ENCODE data around the gene PPM1N. TPM values are rescaled to one million over a fixed set of nuclear protein-coding genes. Genes with fewer than 3 reads are reported as not detected.

The PPM1N gene
- total RNA-seq, 1 donor = 0.36 TPM

DNA sequence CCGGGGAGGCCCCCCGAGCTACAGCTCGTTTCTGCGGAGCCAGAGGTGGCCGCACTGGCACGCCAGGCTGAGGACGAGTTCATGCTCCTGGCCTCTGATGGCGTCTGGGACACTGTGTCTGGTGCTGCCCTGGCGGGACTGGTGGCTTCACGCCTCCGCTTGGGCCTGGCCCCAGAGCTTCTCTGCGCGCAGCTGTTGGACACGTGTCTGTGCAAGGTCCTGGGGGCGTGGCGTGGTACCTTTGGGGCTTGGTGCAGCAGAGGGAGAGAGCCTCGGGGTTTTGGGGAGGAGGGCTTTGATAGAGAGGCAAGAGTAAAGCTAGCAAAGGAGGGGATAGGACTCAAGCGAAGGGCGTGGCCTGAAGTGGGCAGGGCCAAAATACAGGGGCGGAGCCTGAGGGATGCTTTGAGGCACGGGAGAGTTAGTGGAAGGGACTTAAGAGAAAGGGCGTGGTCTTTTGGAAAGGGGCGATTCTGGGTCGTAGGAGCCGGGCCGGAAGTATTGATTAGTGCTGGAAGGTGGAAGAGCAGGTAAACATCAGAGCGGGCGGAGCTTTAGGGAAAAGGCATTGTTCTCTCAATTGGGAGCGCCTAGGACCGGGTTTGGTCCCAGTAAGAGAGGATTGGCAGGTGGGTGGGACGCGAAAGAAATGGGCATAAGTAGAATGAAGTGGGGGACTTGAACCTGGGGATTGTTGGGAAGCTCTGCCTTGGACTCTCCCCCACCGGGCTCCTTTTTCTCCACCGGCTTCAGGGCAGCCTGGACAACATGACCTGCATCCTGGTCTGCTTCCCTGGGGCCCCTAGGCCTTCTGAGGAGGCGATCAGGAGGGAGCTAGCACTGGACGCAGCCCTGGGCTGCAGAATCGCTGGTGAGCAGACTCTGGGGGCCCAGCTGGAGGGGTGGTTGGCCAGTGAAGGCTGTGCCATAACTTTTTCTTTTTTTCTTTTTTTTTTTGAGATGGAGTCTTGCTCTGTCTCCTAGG, 1.2 kb downstream of the PPM1N start:
- Histone ChIP-seq H3K4me3 (ENCODE audit: insufficient read depth, low read length) (no peak overlapping the region), H3K36me3 (ENCODE audit: insufficient read depth, low read length) (no peaks in the 10 kb centered on the region), H3K9me3 (ENCODE audit: low read depth, low read length) (no peaks in the 10 kb centered on the region), H3K4me1 (ENCODE audit: insufficient read depth, low read length) (peaks cover 6% of the 10 kb centered on the region), H3K27ac (ENCODE audit: low read depth, low read length) (no peak overlapping the region), H3K79me2 (ENCODE audit: insufficient read depth, low read length) (no peaks in the 10 kb centered on the region), H2AFZ (ENCODE audit: low read length) (no peak overlapping the region), H3K27me3 (ENCODE audit: insufficient read depth, low read length) (peaks cover 45% of the 10 kb centered on the region), H4K20me1 (ENCODE audit: insufficient read depth, low read length) (peaks cover 6% of the 10 kb centered on the region), H3K4me2 (ENCODE audit: insufficient read depth, low read length) (peak overlapping the region; percentile 55)
- DNase-seq (ENCODE audit: insufficient read length, low spot score, missing footprints) = peak; percentile 89
- TF ChIP-seq, protein P1, sequence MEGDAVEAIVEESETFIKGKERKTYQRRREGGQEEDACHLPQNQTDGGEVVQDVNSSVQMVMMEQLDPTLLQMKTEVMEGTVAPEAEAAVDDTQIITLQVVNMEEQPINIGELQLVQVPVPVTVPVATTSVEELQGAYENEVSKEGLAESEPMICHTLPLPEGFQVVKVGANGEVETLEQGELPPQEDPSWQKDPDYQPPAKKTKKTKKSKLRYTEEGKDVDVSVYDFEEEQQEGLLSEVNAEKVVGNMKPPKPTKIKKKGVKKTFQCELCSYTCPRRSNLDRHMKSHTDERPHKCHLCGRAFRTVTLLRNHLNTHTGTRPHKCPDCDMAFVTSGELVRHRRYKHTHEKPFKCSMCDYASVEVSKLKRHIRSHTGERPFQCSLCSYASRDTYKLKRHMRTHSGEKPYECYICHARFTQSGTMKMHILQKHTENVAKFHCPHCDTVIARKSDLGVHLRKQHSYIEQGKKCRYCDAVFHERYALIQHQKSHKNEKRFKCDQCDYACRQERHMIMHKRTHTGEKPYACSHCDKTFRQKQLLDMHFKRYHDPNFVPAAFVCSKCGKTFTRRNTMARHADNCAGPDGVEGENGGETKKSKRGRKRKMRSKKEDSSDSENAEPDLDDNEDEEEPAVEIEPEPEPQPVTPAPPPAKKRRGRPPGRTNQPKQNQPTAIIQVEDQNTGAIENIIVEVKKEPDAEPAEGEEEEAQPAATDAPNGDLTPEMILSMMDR (IDR thresholded peaks at IDR 0.05; ENCODE audit: extremely low read depth, low read depth, low read length) = no peak

DNA sequence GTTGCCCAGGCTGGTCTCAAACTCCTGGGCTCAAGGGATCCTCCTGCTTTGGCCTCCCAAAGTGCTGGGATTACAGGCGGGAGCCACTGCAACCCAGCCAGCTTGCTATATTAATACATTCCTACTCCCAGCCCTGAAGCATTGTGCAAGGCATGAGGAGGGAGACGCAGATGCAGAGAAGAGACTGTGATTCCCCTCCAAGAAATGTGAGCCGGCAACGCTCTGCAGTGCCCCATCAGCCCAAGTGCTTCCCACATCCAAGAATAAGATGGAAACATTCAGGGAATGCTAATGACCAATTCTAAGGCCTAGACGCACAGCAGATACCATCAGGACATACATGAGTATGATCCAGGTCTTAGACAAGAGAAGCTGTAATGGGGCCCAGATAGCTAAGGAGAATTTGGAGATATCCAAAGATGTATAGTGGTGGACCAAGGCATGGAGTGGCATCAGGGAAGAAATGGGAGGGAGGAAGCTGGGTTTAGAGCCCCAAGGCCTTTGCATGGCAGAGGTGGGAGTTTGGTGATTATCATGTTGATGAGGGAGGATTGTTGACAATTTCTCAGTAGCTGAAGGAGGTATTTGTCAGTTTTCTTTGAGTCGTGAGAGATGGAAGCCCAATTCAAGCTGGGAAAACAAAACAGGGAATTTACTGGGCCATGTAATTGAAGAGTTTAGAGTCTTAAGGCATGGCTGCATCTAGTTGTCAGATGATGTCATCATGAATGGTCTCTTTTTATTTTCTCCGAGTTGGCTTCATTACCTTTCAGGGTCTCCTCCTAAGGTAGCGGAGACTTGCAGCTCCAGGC, 2.9 kb downstream of the PPM1N start:
- no peak overlapping the region for H3K27ac ChIP-seq (ENCODE audit: low read depth, low read length)
- no peaks in the 10 kb centered on the region for H4K20me1 ChIP-seq (ENCODE audit: insufficient read depth, low read length)
- H3K4me2 ChIP-seq (ENCODE audit: insufficient read depth, low read length) = no peak overlapping the region
- H3K79me2 ChIP-seq (ENCODE audit: insufficient read depth, low read length) = no peaks in the 10 kb centered on the region
- H3K9me3 ChIP-seq (ENCODE audit: low read depth, low read length) = no peaks in the 10 kb centered on the region
- H3K4me1 ChIP-seq (ENCODE audit: insufficient read depth, low read length) = peaks cover 15% of the 10 kb centered on the region
- TF ChIP-seq, protein P1 (IDR thresholded peaks at IDR 0.05; ENCODE audit: extremely low read depth, low read depth, low read length) = no peak
- DNase-seq (ENCODE audit: insufficient read length, low spot score, missing footprints) = peak; percentile 82
- H2AFZ ChIP-seq (ENCODE audit: low read length) = no peak overlapping the region
- peaks cover 33% of the 10 kb centered on the region for H3K27me3 ChIP-seq (ENCODE audit: insufficient read depth, low read length)
- no peak overlapping the region for H3K4me3 ChIP-seq (ENCODE audit: insufficient read depth, low read length)
- H3K36me3 ChIP-seq (ENCODE audit: insufficient read depth, low read length) = no peaks in the 10 kb centered on the region

DNA sequence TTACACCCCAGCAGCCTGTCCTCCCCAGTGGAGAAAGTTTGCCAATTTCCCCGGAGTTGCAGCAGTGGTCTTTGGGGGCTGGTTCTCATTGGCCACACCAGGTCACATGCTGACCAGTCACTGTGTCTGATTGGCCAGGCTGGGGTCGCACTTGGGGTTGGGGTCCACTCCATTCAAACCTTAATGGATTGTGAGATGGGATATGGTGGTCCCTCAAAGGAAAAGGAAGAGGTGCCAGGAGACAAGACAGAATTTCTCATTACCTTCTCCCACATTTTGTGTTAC, 3.4 kb downstream of the PPM1N start:
- DNase-seq (ENCODE audit: insufficient read length, low spot score, missing footprints) = no peak
- Histone ChIP-seq H3K27ac (ENCODE audit: low read depth, low read length) (no peak overlapping the region), H3K9me3 (ENCODE audit: low read depth, low read length) (no peaks in the 10 kb centered on the region), H3K4me1 (ENCODE audit: insufficient read depth, low read length) (peaks cover 14% of the 10 kb centered on the region), H3K27me3 (ENCODE audit: insufficient read depth, low read length) (peaks cover 30% of the 10 kb centered on the region), H3K36me3 (ENCODE audit: insufficient read depth, low read length) (no peaks in the 10 kb centered on the region), H3K79me2 (ENCODE audit: insufficient read depth, low read length) (no peaks in the 10 kb centered on the region), H4K20me1 (ENCODE audit: insufficient read depth, low read length) (no peaks in the 10 kb centered on the region), H3K4me3 (ENCODE audit: insufficient read depth, low read length) (no peak overlapping the region), H3K4me2 (ENCODE audit: insufficient read depth, low read length) (no peak overlapping the region), H2AFZ (ENCODE audit: low read length) (no peak overlapping the region)
- TF ChIP-seq, protein P1 (IDR thresholded peaks at IDR 0.05; ENCODE audit: extremely low read depth, low read depth, low read length) = no peak

DNA sequence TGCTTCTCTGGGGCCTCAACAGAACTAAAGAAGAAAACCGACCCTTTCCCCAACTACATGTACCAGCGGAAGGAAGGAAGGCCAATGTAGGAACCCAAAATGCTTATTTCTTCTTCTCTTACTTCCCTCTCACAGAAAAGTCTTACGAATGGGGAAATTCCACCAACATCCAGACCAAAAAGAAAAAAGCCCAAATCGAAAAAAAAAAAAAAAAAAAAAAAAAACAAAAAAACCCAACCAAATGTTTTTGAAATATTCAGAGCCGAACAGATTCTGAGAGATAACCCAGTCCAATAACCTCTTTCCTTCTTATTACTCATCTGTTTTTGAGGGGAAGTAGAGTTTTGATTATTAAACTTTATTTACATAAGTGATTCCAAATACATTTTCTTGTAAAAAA, 3.9 kb downstream of the PPM1N start:
- Histone ChIP-seq H3K36me3 (ENCODE audit: insufficient read depth, low read length) (no peaks in the 10 kb centered on the region), H3K9me3 (ENCODE audit: low read depth, low read length) (no peaks in the 10 kb centered on the region), H4K20me1 (ENCODE audit: insufficient read depth, low read length) (no peaks in the 10 kb centered on the region), H3K27ac (ENCODE audit: low read depth, low read length) (no peak overlapping the region), H3K4me3 (ENCODE audit: insufficient read depth, low read length) (no peak overlapping the region), H2AFZ (ENCODE audit: low read length) (no peak overlapping the region), H3K27me3 (ENCODE audit: insufficient read depth, low read length) (peaks cover 30% of the 10 kb centered on the region), H3K79me2 (ENCODE audit: insufficient read depth, low read length) (no peaks in the 10 kb centered on the region), H3K4me1 (ENCODE audit: insufficient read depth, low read length) (peaks cover 14% of the 10 kb centered on the region), H3K4me2 (ENCODE audit: insufficient read depth, low read length) (no peak overlapping the region)
- no peak for DNase-seq (ENCODE audit: insufficient read length, low spot score, missing footprints)
- TF ChIP-seq, protein P1 (IDR thresholded peaks at IDR 0.05; ENCODE audit: extremely low read depth, low read depth, low read length) = no peak
